HCT116 (cell line): Measurements from ENCODE around the gene FBXL17. TPM values are rescaled to one million over a fixed set of nuclear protein-coding genes. Genes with fewer than 3 reads are reported as not detected.

Experiments
- ATAC-seq: fragments of 200-7000 bp; cut with Tn5 transposase; 2 replicates; pipeline ENCODE4 v1.9.1; 2020; ENCODE audit warnings: mild to moderate bottlenecking, moderate library complexity
- BruUV-seq: library from RNA; stranded (reverse); fragments of 400-500 nt; replicated peaks from 2 replicates; lab custom pipeline; 2021; lab: Mats Ljungman, UMichigan
- CTCF ChIA-PET: fragments of 300-600 bp; sonication (Branson Sonifier 250); formaldehyde crosslinking; loops from one replicate; lab custom pipeline; 2021; ENCODE audit warnings: antibody characterized with exemption; lab: Charles Lee
- POLR2A ChIA-PET: fragments of 300-600, 350-600 bp; sonication (Branson Sonifier 250); formaldehyde crosslinking; loops from one replicate; lab custom pipeline; 2021; ENCODE audit warnings: antibody characterized with exemption; lab: Charles Lee
- RAD21 ChIA-PET, 2 experiments: fragments of 300-600 bp; sonication (Branson Sonifier 250); formaldehyde crosslinking; loops; one replicate each; lab custom pipeline; 2023; ENCODE audit warnings: low total read pairs in 2 of 2; ENCODE audit not compliant: uncharacterized antibody in 2 of 2, unreplicated experiment in 2 of 2, low non-redundant PET in 1 of 2; lab: Charles Lee
- DNase-seq: peaks from one replicate; pipeline ENCODE4 v3.0.0-alpha.2; 2010; ENCODE audit warnings: low read depth, low spot score
- H2AFZ ChIP-seq: fragments of 200-600 bp; shearing (Covaris generic), sonication (generic); 2 replicates; pipeline ENCODE4 v1.6.1; 2017; ENCODE audit warnings: low read depth, mixed run types, mixed read lengths, antibody characterized with exemption, low read length; ENCODE audit not compliant: poor library complexity, severe bottlenecking
- H3K27ac ChIP-seq: 2 replicates; pipeline ENCODE4 v1.5.1; 2012; ENCODE audit warnings: low read depth, low read length
- H3K27me3 ChIP-seq: fragments of 200-600 bp; sonication (generic); 2 replicates; pipeline ENCODE4 v1.6.1; 2016; ENCODE audit warnings: mixed run types, low read length, mixed read lengths; ENCODE audit not compliant: insufficient read depth
- H3K36me3 ChIP-seq, 2 experiments: fragments of 200-500 bp in 1 of 2; fragments of 200-600 bp in 1 of 2; sonication (Bioruptor generic) in 1 of 2; sonication (generic) in 1 of 2; 2 replicates each; pipeline versions ENCODE4 v1.5.1 to v1.6.1; 2014 to 2016; ENCODE audit warnings: low read length in 2 of 2, inconsistent platforms in 1 of 2, mixed read lengths in 1 of 2, mixed run types in 1 of 2; ENCODE audit not compliant: insufficient read depth in 2 of 2, control insufficient read depth in 1 of 2
- H3K4me1 ChIP-seq, 2 experiments: fragments of 200-600 bp in 1 of 2; sonication (generic) in 1 of 2; 2 replicates each; pipeline versions ENCODE4 v1.5.1 to v1.6.1; 2012 to 2017; ENCODE audit warnings: low read length in 2 of 2, inconsistent platforms in 1 of 2, mild to moderate bottlenecking in 1 of 2, mixed read lengths in 1 of 2, mixed run types in 1 of 2, moderate library complexity in 1 of 2; ENCODE audit not compliant: insufficient read depth in 2 of 2, control insufficient read depth in 1 of 2
- H3K4me2 ChIP-seq: fragments of 200-600 bp; sonication (generic); 2 replicates; pipeline ENCODE4 v1.6.1; 2017; ENCODE audit warnings: mixed run types, low read length, mixed read lengths
- H3K4me3 ChIP-seq, 2 experiments: fragments of 200-600 bp in 1 of 2; sonication (generic) in 1 of 2; replicated peaks in 1 of 2; 2 replicates each; pipeline ENCODE4 v1.5.1; 2011 to 2016; ENCODE audit warnings: low read length in 2 of 2, control low read depth in 1 of 2, low read depth in 1 of 2, mild to moderate bottlenecking in 1 of 2, mixed read lengths in 1 of 2, mixed run types in 1 of 2
- H3K79me2 ChIP-seq: fragments of 200-600 bp; sonication (generic); 2 replicates; pipeline ENCODE4 v1.6.1; 2017; ENCODE audit warnings: mild to moderate bottlenecking, mixed run types, low read length, moderate library complexity, mixed read lengths; ENCODE audit not compliant: insufficient read depth
- H3K9ac ChIP-seq: fragments of 200-600 bp; sonication (generic); 2 replicates; pipeline ENCODE4 v1.6.1; 2016; ENCODE audit warnings: low read length, mixed read lengths
- H3K9me2 ChIP-seq: fragments of 200-600 bp; sonication (generic), shearing (Covaris generic); 2 replicates; pipeline ENCODE4 v1.6.1; 2017; ENCODE audit warnings: mixed run types, mild to moderate bottlenecking, moderate library complexity; ENCODE audit not compliant: insufficient read depth
- H3K9me3 ChIP-seq, 2 experiments: fragments of 200-500 bp in 1 of 2; fragments of 200-600 bp in 1 of 2; sonication (Bioruptor generic) in 1 of 2; sonication (generic) in 1 of 2; 2 replicates each; pipeline ENCODE4 v1.6.1; 2014 to 2017; ENCODE audit warnings: low read length in 2 of 2, mixed read lengths in 2 of 2, inconsistent platforms in 1 of 2, low read depth in 1 of 2, mild to moderate bottlenecking in 1 of 2, mixed run types in 1 of 2, moderate library complexity in 1 of 2; ENCODE audit not compliant: control insufficient read depth in 1 of 2, insufficient read depth in 1 of 2
- H4K20me1 ChIP-seq: fragments of 200-600 bp; sonication (generic), shearing (Covaris generic); 2 replicates; pipeline ENCODE4 v1.6.1; 2017; ENCODE audit warnings: mixed run types, mild to moderate bottlenecking, moderate library complexity; ENCODE audit not compliant: insufficient read depth
- CEBPB ChIP-seq: IDR thresholded peaks from 2 replicates; pipeline ENCODE4 v1.6.1; 2012; ENCODE audit warnings: low read depth
- EGR1 ChIP-seq: IDR thresholded peaks from 2 replicates; pipeline ENCODE4 v1.6.1; 2012; ENCODE audit warnings: low read depth
- ELF1 ChIP-seq: IDR thresholded peaks from 2 replicates; pipeline ENCODE4 v1.6.1; 2012; ENCODE audit warnings: low read depth, borderline replicate concordance
- EZH2 ChIP-seq: fragments of 200-600 bp; sonication (generic); IDR thresholded peaks from 2 replicates; pipeline ENCODE4 v1.6.1; 2017; ENCODE audit warnings: antibody characterized with exemption, mixed run types
- EZH2phosphoT487 ChIP-seq: fragments of 200-600 bp; IDR thresholded peaks from 2 replicates; pipeline ENCODE4 v1.6.1; 2018; ENCODE audit warnings: antibody characterized with exemption, borderline replicate concordance
- FOSL1 ChIP-seq: IDR thresholded peaks from 2 replicates; pipeline ENCODE4 v1.6.1; 2012; ENCODE audit warnings: low read depth
- JUND ChIP-seq: IDR thresholded peaks from 2 replicates; pipeline ENCODE4 v1.6.1; 2012
- POLR2A ChIP-seq: IDR thresholded peaks from 2 replicates; pipeline ENCODE4 v1.7.0; 2011; ENCODE audit warnings: borderline replicate concordance; ENCODE audit not compliant: insufficient read depth, insufficient read length; ENCODE audit errors: extremely low read depth
- POLR2AphosphoS5 ChIP-seq: IDR thresholded peaks from 2 replicates; pipeline ENCODE4 v1.6.1; 2011; ENCODE audit warnings: mild to moderate bottlenecking, low read depth, low read length, moderate library complexity
- REST ChIP-seq: IDR thresholded peaks from 2 replicates; pipeline ENCODE4 v1.6.1; 2012; ENCODE audit warnings: low read depth
- SP1 ChIP-seq: IDR thresholded peaks from 2 replicates; pipeline ENCODE4 v1.6.1; 2012; ENCODE audit warnings: low read depth
- SRF ChIP-seq: IDR thresholded peaks from 2 replicates; pipeline ENCODE4 v1.6.1; 2012; ENCODE audit warnings: low read depth
- ZFX ChIP-seq: fragments of 450-650 bp; IDR thresholded peaks from 2 replicates; pipeline ENCODE4 v1.6.1; 2017
- ZNF274 ChIP-seq: fragments of 200-500 bp; sonication (Bioruptor generic); IDR thresholded peaks from 2 replicates; pipeline ENCODE4 v1.6.1; 2014; ENCODE audit warnings: mild to moderate bottlenecking, low read depth, low read length, inconsistent platforms
- intact Hi-C: fragments of 100-400 bp; cut with micrococcal nuclease; formaldehyde crosslinking; loops from 2 replicates; pipeline ENCODE4 v1.10.0; 2022
- total RNA-seq: library from RNA; stranded (reverse); gene quantifications from one replicate; pipeline ENCODE4 v1.2.1, GENCODE V29; 2021; ENCODE audit not compliant: unreplicated experiment
- TF ChIP-seq, protein P1 (sequence below): IDR thresholded peaks from 2 replicates; pipeline ENCODE4 v1.6.1; 2011; ENCODE audit warnings: mild to moderate bottlenecking, low read length, moderate library complexity; ENCODE audit not compliant: insufficient replicate concordance; ENCODE audit errors: extremely low read depth
- TF ChIP-seq, protein P2 (sequence below): IDR thresholded peaks from 2 replicates; pipeline ENCODE4 v1.6.1; 2012
- TF ChIP-seq, protein P3 (sequence below): IDR thresholded peaks from 2 replicates; pipeline ENCODE4 v1.6.1; 2012

The FBXL17 gene
- total RNA-seq, 1 experiment from 2014 or later = 9.4 TPM

GRCh38 chr5:108266242-108266641 is 115.7 kb downstream of the FBXL17 start:
- no peak overlapping the region for H3K4me3 ChIP-seq
- ATAC-seq = no peak
- no peaks in the 10 kb centered on the region for H4K20me1 ChIP-seq
- H3K4me1 ChIP-seq = no peaks in the 10 kb centered on the region
- no peak overlapping the region for H3K4me2 ChIP-seq
- H3K9ac ChIP-seq = no peak overlapping the region
- intact Hi-C loops = no loop called here
- ChIA-PET CTCF (no interaction called here), POLR2A (no interaction called here), RAD21 (no interaction called here)
- H3K9me2 ChIP-seq = no peaks in the 10 kb centered on the region
- no TSS peak for BruUV-seq
- no peak for TF ChIP-seq SP1
- no peak for TF ChIP-seq SRF
- no peak for TF ChIP-seq JUND
- TF ChIP-seq EZH2 = no peak
- no peak overlapping the region for H2AFZ ChIP-seq
- no peaks in the 10 kb centered on the region for H3K79me2 ChIP-seq
- H3K27ac ChIP-seq = no peak overlapping the region
- H3K36me3 ChIP-seq = no peaks in the 10 kb centered on the region
- no peaks in the 10 kb centered on the region for H3K9me3 ChIP-seq
- DNase-seq = no peak
- H3K27me3 ChIP-seq = no peaks in the 10 kb centered on the region

DNA sequence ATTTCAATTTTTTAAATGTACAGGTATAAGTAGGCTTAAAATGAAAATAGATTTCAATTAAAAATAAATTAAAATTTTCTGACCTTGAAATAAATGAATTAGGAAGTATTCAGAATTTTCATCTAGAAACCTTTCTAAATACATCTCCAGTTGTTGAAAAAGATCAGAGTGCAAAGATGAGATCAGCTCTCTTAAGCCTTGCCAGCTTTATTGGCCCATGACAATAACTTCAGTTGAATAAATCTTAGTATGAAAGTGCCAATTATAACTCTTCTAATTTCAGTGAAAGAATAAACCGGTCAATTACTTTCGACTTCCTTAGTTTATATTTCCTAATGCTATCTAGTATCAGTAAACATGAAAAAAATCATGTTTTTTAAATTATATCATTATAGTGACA is 117.4 kb downstream of the FBXL17 start:
- no peak overlapping the region for H3K4me3 ChIP-seq
- H3K9me2 ChIP-seq = no peaks in the 10 kb centered on the region
- H3K4me2 ChIP-seq = no peak overlapping the region
- no peaks in the 10 kb centered on the region for H3K4me1 ChIP-seq
- no peak for ATAC-seq
- H2AFZ ChIP-seq = no peak overlapping the region
- CTCF ChIA-PET = no interaction called here
- intact Hi-C loops = no loop called here
- H3K9me3 ChIP-seq = no peaks in the 10 kb centered on the region
- no peaks in the 10 kb centered on the region for H3K36me3 ChIP-seq
- POLR2A ChIA-PET = no interaction called here
- no peaks in the 10 kb centered on the region for H3K27me3 ChIP-seq
- RAD21 ChIA-PET = no interaction called here
- H3K79me2 ChIP-seq = no peaks in the 10 kb centered on the region
- no peak overlapping the region for H3K27ac ChIP-seq
- DNase-seq = no peak
- H3K9ac ChIP-seq = no peak overlapping the region
- BruUV-seq = no TSS peak
- H4K20me1 ChIP-seq = no peaks in the 10 kb centered on the region
- TF ChIP-seq ZFX = no peak
- TF ChIP-seq EZH2phosphoT487 = no peak
- no peak for TF ChIP-seq EGR1
- TF ChIP-seq ELF1 = no peak
- TF ChIP-seq FOSL1 = no peak
- TF ChIP-seq JUND = no peak
- TF ChIP-seq REST = no peak
- TF ChIP-seq EZH2 = no peak
- no peak for TF ChIP-seq SP1
- no peak for TF ChIP-seq POLR2A
- TF ChIP-seq, protein P1, sequence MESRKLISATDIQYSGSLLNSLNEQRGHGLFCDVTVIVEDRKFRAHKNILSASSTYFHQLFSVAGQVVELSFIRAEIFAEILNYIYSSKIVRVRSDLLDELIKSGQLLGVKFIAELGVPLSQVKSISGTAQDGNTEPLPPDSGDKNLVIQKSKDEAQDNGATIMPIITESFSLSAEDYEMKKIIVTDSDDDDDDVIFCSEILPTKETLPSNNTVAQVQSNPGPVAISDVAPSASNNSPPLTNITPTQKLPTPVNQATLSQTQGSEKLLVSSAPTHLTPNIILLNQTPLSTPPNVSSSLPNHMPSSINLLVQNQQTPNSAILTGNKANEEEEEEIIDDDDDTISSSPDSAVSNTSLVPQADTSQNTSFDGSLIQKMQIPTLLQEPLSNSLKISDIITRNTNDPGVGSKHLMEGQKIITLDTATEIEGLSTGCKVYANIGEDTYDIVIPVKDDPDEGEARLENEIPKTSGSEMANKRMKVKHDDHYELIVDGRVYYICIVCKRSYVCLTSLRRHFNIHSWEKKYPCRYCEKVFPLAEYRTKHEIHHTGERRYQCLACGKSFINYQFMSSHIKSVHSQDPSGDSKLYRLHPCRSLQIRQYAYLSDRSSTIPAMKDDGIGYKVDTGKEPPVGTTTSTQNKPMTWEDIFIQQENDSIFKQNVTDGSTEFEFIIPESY = no peak
- no peak for TF ChIP-seq CEBPB
- TF ChIP-seq, protein P2, sequence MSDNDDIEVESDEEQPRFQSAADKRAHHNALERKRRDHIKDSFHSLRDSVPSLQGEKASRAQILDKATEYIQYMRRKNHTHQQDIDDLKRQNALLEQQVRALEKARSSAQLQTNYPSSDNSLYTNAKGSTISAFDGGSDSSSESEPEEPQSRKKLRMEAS = no peak
- TF ChIP-seq, protein P3, sequence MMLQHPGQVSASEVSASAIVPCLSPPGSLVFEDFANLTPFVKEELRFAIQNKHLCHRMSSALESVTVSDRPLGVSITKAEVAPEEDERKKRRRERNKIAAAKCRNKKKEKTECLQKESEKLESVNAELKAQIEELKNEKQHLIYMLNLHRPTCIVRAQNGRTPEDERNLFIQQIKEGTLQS = no peak
- no peak for TF ChIP-seq POLR2AphosphoS5
- TF ChIP-seq ZNF274 = no peak
